DOHH2 (cell line): ENCODE data around the gene MEIS3.

Experiments used
- H3F3A ChIP-seq: fragments of 200-600 bp; sonication (generic), shearing (Covaris generic); 2 replicates; pipeline ENCODE4 v1.6.0; 2016; ENCODE audit warnings: antibody characterized with exemption, mild to moderate bottlenecking; ENCODE audit not compliant: control insufficient read depth, insufficient read depth
- H3K27ac ChIP-seq: fragments of 200-600 bp; sonication (generic); 2 replicates; pipeline ENCODE4 v1.5.1; 2014; ENCODE audit warnings: low read depth, mild to moderate bottlenecking, low read length, moderate library complexity
- H3K27me3 ChIP-seq: fragments of 200-600 bp; sonication (generic); 2 replicates; pipeline ENCODE4 v1.6.1; 2014; ENCODE audit warnings: mild to moderate bottlenecking, low read length, mixed read lengths; ENCODE audit not compliant: control insufficient read depth
- H3K36me3 ChIP-seq: fragments of 200-600 bp; sonication (generic); 2 replicates; pipeline ENCODE4 v1.6.1; 2014; ENCODE audit warnings: mild to moderate bottlenecking, low read length, moderate library complexity, mixed read lengths; ENCODE audit not compliant: control insufficient read depth
- H3K4me1 ChIP-seq: fragments of 200-600 bp; sonication (generic); 2 replicates; pipeline ENCODE4 v1.6.1; 2014; ENCODE audit warnings: mild to moderate bottlenecking, low read length, mixed read lengths; ENCODE audit not compliant: control insufficient read depth
- H3K4me2 ChIP-seq: fragments of 200-600 bp; sonication (generic); 2 replicates; pipeline ENCODE4 v1.6.0; 2014; ENCODE audit warnings: mild to moderate bottlenecking, low read length, moderate library complexity
- H3K4me3 ChIP-seq: fragments of 200-600 bp; sonication (generic); 2 replicates; pipeline ENCODE4 v1.5.1; 2014; ENCODE audit warnings: mild to moderate bottlenecking, low read length, mixed read lengths
- H3K79me2 ChIP-seq: fragments of 200-600 bp; sonication (generic); 2 replicates; pipeline ENCODE4 v1.6.1; 2014; ENCODE audit warnings: mild to moderate bottlenecking, low read length, mixed read lengths; ENCODE audit not compliant: control insufficient read depth
- H3K9me2 ChIP-seq: fragments of 200-600 bp; sonication (generic); replicated peaks from 2 replicates; pipeline ENCODE4 v1.6.1; 2014; ENCODE audit warnings: mild to moderate bottlenecking, low read length, mixed read lengths; ENCODE audit not compliant: control insufficient read depth
- H3K9me3 ChIP-seq: fragments of 200-600 bp; sonication (generic); 2 replicates; pipeline ENCODE4 v1.6.1; 2014; ENCODE audit warnings: antibody characterized with exemption, low read length, mixed read lengths; ENCODE audit not compliant: control insufficient read depth, insufficient read depth
- H4K20me1 ChIP-seq: fragments of 200-600 bp; sonication (generic); 2 replicates; pipeline ENCODE4 v1.6.0; 2014; ENCODE audit warnings: low read depth, mild to moderate bottlenecking, antibody characterized with exemption, low read length, moderate library complexity; ENCODE audit not compliant: control insufficient read depth, insufficient read depth
- EZH2phosphoT487 ChIP-seq: fragments of 200-600 bp; sonication (generic); IDR thresholded peaks from 2 replicates; pipeline ENCODE4 v1.6.1; 2017; ENCODE audit warnings: borderline replicate concordance, mild to moderate bottlenecking, antibody characterized with exemption, low read length, moderate library complexity, mixed read lengths
- TF ChIP-seq, protein P1 (sequence below): fragments of 200-600 bp; sonication (generic); IDR thresholded peaks from one replicate; pipeline ENCODE4 v1.5.1; 2014; ENCODE audit warnings: antibody characterized with exemption, mild to moderate bottlenecking, low read depth, low read length; ENCODE audit not compliant: poor library complexity, severe bottlenecking

MEIS3 gene

DNA sequence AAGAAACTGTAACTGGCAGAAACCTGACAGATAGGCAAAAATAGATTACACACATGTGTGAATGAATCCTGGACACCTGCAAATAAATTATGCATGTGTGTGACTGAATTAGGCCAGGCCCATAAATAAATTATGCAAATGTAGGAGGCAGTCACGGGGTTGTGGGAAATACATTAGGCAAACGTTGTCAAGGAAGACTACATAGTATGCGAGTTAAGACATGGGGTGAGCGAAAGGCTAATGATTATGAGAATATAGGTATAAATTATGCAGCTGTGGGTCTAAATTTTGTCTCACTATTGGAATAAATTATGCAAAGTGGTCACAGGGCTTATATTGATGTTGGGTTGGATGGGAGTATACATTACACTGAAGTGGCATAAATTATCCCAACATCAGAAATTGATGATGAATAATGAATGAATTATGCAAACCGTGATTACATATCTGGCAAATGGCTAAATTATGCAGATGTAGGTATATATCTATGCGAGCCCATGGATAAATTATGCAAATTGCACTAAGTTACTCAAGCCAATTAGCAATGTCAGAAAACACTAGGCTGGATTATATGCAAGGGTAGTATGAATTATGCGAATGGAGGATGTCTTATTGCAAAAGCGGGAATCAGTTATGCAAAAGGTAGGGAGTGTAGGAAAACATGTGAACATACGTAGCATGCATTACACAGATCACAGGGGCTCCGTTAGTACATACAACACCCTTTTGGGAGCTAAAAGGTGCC, 45.5 kb upstream of the MEIS3 start:
- no peak for TF ChIP-seq EZH2phosphoT487
- TF ChIP-seq, protein P1, sequence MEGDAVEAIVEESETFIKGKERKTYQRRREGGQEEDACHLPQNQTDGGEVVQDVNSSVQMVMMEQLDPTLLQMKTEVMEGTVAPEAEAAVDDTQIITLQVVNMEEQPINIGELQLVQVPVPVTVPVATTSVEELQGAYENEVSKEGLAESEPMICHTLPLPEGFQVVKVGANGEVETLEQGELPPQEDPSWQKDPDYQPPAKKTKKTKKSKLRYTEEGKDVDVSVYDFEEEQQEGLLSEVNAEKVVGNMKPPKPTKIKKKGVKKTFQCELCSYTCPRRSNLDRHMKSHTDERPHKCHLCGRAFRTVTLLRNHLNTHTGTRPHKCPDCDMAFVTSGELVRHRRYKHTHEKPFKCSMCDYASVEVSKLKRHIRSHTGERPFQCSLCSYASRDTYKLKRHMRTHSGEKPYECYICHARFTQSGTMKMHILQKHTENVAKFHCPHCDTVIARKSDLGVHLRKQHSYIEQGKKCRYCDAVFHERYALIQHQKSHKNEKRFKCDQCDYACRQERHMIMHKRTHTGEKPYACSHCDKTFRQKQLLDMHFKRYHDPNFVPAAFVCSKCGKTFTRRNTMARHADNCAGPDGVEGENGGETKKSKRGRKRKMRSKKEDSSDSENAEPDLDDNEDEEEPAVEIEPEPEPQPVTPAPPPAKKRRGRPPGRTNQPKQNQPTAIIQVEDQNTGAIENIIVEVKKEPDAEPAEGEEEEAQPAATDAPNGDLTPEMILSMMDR, result no peak
- H3K36me3 ChIP-seq, result no peaks in the 10 kb centered on the region
- peaks cover 9% of the 10 kb centered on the region for H3K4me1 ChIP-seq
- H3K79me2 ChIP-seq, result no peaks in the 10 kb centered on the region
- no peak overlapping the region for H3K4me3 ChIP-seq
- no peak overlapping the region for H3K27ac ChIP-seq
- H3K27me3 ChIP-seq, result peaks cover 17% of the 10 kb centered on the region
- H3K9me2 ChIP-seq, result no peaks in the 10 kb centered on the region
- no peak overlapping the region; the same call in 1 of the 2 replicates for H3K4me2 ChIP-seq
- no peaks in the 10 kb centered on the region; the same call in 1 of the 2 replicates for H3F3A ChIP-seq
- no peaks in the 10 kb centered on the region for H3K9me3 ChIP-seq
- H4K20me1 ChIP-seq, result no peaks in the 10 kb centered on the region

DNA sequence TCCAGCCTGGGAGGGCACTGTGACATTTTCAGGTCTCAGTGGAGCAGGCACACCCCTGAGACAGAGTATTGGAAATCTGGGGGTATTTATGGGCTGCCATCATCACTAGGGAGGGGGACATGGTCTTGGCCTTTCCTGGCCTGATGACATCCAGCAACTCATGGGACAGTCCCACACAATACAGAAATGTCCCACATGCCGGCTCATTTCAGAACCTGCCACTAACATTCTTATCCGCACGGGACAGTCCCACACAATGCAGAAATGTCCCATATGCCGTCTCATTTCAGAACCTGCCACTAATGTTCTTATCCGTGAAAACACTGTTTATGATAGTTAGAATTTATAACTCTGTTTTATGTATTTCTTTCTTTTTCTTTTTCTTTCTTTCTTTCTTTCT, 42.5 kb upstream of the MEIS3 start:
- TF ChIP-seq, protein P1, result no peak
- TF ChIP-seq EZH2phosphoT487, result no peak
- no peaks in the 10 kb centered on the region for H3K9me2 ChIP-seq
- no peaks in the 10 kb centered on the region for H3K79me2 ChIP-seq
- no peak overlapping the region for H3K27ac ChIP-seq
- H3K4me2 ChIP-seq, result no peak overlapping the region
- H4K20me1 ChIP-seq, result no peaks in the 10 kb centered on the region
- H3K36me3 ChIP-seq, result no peaks in the 10 kb centered on the region
- H3K4me3 ChIP-seq, result no peak overlapping the region
- H3K27me3 ChIP-seq, result peaks cover 20% of the 10 kb centered on the region
- no peaks in the 10 kb centered on the region for H3K9me3 ChIP-seq
- H3K4me1 ChIP-seq, result peaks cover 9% of the 10 kb centered on the region
- no peaks in the 10 kb centered on the region; the same call in 1 of the 2 replicates for H3F3A ChIP-seq

- H3K27me3 ChIP-seq, result peaks cover 18% of the 10 kb centered on the region
- H3K27ac ChIP-seq, result no peak overlapping the region
- TF ChIP-seq, protein P1, result no peak
- no peak for TF ChIP-seq EZH2phosphoT487
- no peaks in the 10 kb centered on the region for H4K20me1 ChIP-seq
- H3K79me2 ChIP-seq, result no peaks in the 10 kb centered on the region
- H3K4me2 ChIP-seq, result no peak overlapping the region
- no peaks in the 10 kb centered on the region for H3K36me3 ChIP-seq
- no peaks in the 10 kb centered on the region for H3K9me2 ChIP-seq
- H3K9me3 ChIP-seq, result peaks cover 8% of the 10 kb centered on the region; the same call in 1 of the 2 replicates
- peaks cover 2% of the 10 kb centered on the region for H3K4me1 ChIP-seq
- no peaks in the 10 kb centered on the region; the same call in 1 of the 2 replicates for H3F3A ChIP-seq
- no peak overlapping the region for H3K4me3 ChIP-seq
Observed at GRCh38 chr19:47459477-47459876, 40.1 kb upstream of the MEIS3 start.
